Right lobe of liver (tissue), 4 donors: ENCODE results near the gene FLT3.

Experiments used
- CTCF ChIP-seq, 4 donors: fragments of 200-600 bp in 3 of 4; fragments of 450-650 bp in 1 of 4; IDR thresholded peaks; one replicate each; pipeline versions ENCODE4 v1.5.1 to v1.8.0; 2016 to 2022; ENCODE audit warnings: antibody characterized with exemption in 4 of 4, mild to moderate bottlenecking in 2 of 4
- POLR2A ChIP-seq: fragments of 450-650 bp; IDR thresholded peaks from one replicate; pipeline ENCODE4 v1.6.1; 2017; ENCODE audit warnings: antibody characterized with exemption, mild to moderate bottlenecking
- donor health status: DM: no; HTN: no; CAD: no.
- donor health status: DM: no; HTN: no; CAD: no.
- donor health status: DM: no; HTN: yes; CAD: no.

- TF ChIP-seq CTCF (IDR thresholded peaks at IDR 0.05): no peak
- TF ChIP-seq POLR2A: no peak
Observed at GRCh38 chr13:28027071-28027470, 73.3 kb downstream of the FLT3 start.
